ENCODE measurements around the gene BCL2L11. TPM values are rescaled to one million over a fixed set of nuclear protein-coding genes. Genes with fewer than 3 reads are reported as not detected.

Gene BCL2L11
- total RNA-seq, 3 donors from 2014 or later = 40.9 to 44.4 (median 43.7) TPM

GRCh38 chr2:111102216-111102615 lies 18.5 kb upstream of the BCL2L11 start:
- TF ChIP-seq CTCF (IDR thresholded peaks at IDR 0.05) = no peak
- DNase-seq (no peak), ATAC-seq (no peak)
- intact Hi-C loops (cut with DNase I, micrococcal nuclease) = no loop called here
- Histone ChIP-seq H3K9me3 (no peaks in the 10 kb centered on the region), H3K4me1 (ENCODE audit: low read depth) (no peaks in the 10 kb centered on the region), H3K4me3 (no peak overlapping the region), H3K36me3 (ENCODE audit: low read depth) (no peaks in the 10 kb centered on the region)

- Histone ChIP-seq H3K4me1 (ENCODE audit: low read depth) (no peaks in the 10 kb centered on the region), H3K4me3 (no peak overlapping the region), H3K9me3 (no peaks in the 10 kb centered on the region), H3K36me3 (ENCODE audit: low read depth) (no peaks in the 10 kb centered on the region)
- no peak for DNase-seq
- no peak for ATAC-seq
- intact Hi-C loops (cut with DNase I, micrococcal nuclease) = no loop called here
- no peak for TF ChIP-seq CTCF (IDR thresholded peaks at IDR 0.05)
Observed at GRCh38 chr2:111105926-111106325, 14.8 kb upstream of the BCL2L11 start.

DNA sequence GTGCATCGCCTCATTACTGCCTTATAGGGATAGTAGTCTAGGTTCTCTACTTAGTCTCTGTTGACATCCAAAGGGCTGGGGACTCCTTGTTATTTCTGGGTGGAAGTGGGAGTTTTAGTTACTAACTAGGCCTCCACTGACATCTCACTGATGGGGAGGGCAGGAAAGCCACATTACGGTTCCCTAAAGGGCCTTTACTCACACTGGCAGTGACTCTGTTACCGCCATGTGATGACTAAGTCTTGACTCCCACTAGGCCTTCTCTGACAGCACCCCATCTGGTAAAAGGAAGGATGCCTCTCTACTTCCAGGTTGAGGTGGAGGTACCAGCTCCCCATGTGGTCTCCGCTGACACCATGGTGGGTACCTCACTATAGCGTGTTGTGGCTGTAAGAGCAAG lies 14.0 kb upstream of the BCL2L11 start:
- intact Hi-C loops (cut with DNase I, micrococcal nuclease) = no loop called here
- no peak for TF ChIP-seq CTCF (IDR thresholded peaks at IDR 0.05)
- no peaks in the 10 kb centered on the region for H3K4me1 ChIP-seq (ENCODE audit: low read depth)
- H3K9me3 ChIP-seq = no peaks in the 10 kb centered on the region
- no peaks in the 10 kb centered on the region for H3K36me3 ChIP-seq (ENCODE audit: low read depth)
- no peak for DNase-seq
- no peak overlapping the region for H3K4me3 ChIP-seq
- no peak for ATAC-seq

GRCh38 chr2:111108745-111109271 lies 11.9 kb upstream of the BCL2L11 start:
- no peak for TF ChIP-seq CTCF (IDR thresholded peaks at IDR 0.05)
- intact Hi-C loops (cut with DNase I, micrococcal nuclease) = no loop called here
- Histone ChIP-seq H3K4me3 (no peak overlapping the region), H3K9me3 (no peaks in the 10 kb centered on the region), H3K36me3 (ENCODE audit: low read depth) (no peaks in the 10 kb centered on the region), H3K4me1 (ENCODE audit: low read depth) (no peaks in the 10 kb centered on the region)
- DNase-seq (no peak), ATAC-seq (no peak)

GRCh38 chr2:111111101-111111755 lies 9.5 kb upstream of the BCL2L11 start:
- intact Hi-C loops (cut with DNase I, micrococcal nuclease) = no loop called here

More at GRCh38 chr2:111111101-111111755, 9.5 kb upstream of the BCL2L11 start:
- no peak for TF ChIP-seq CTCF (IDR thresholded peaks at IDR 0.05)
- no peaks in the 10 kb centered on the region for H3K4me1 ChIP-seq (ENCODE audit: low read depth)
- DNase-seq = no peak
- ATAC-seq = no peak
- H3K36me3 ChIP-seq (ENCODE audit: low read depth) = no peaks in the 10 kb centered on the region
- no peaks in the 10 kb centered on the region for H3K9me3 ChIP-seq
- no peak overlapping the region for H3K4me3 ChIP-seq

Data from mucosa of descending colon (tissue), 3 donors.